22Rv1 (cell line): ENCODE results near the gene HOXA13.

ENCODE experiments used
- H3K27ac ChIP-seq: fragments of 450-650 bp; 2 replicates; pipeline ENCODE4 v1.5.1; 2017
- CTCF ChIP-seq: fragments of 450-650 bp; IDR thresholded peaks from 2 replicates; pipeline ENCODE4 v1.5.1; 2017; ENCODE audit warnings: mild to moderate bottlenecking
- ZFX ChIP-seq: fragments of 450-650 bp; IDR thresholded peaks from 2 replicates; pipeline ENCODE4 v1.6.1; 2017; ENCODE audit warnings: antibody characterized with exemption, borderline replicate concordance

The HOXA13 gene

GRCh38 chr7:27214239-27214950 lies 14.5 kb upstream of the HOXA13 start:
- H3K27ac ChIP-seq: no peak overlapping the region
- TF ChIP-seq CTCF: no peak
- no peak for TF ChIP-seq ZFX

GRCh38 chr7:27213433-27214238 lies 13.7 kb upstream of the HOXA13 start:
- H3K27ac ChIP-seq: no peak overlapping the region

GRCh38 chr7:27212497-27213432 lies 12.9 kb upstream of the HOXA13 start:
- TF ChIP-seq ZFX: no peak
- no peak for TF ChIP-seq CTCF
- H3K27ac ChIP-seq: no peak overlapping the region

More at GRCh38 chr7:27213433-27214238, 13.7 kb upstream of the HOXA13 start:
- TF ChIP-seq ZFX: no peak
- TF ChIP-seq CTCF: no peak

- no peak for TF ChIP-seq ZFX
- TF ChIP-seq CTCF: no peak
- no peak overlapping the region for H3K27ac ChIP-seq
Measured at GRCh38 chr7:27211764-27212204, 11.9 kb upstream of the HOXA13 start.

GRCh38 chr7:27211084-27211446 lies 11.2 kb upstream of the HOXA13 start:
- H3K27ac ChIP-seq: no peak overlapping the region
- no peak for TF ChIP-seq ZFX
- TF ChIP-seq CTCF: no peak

GRCh38 chr7:27210441-27211083 lies 10.7 kb upstream of the HOXA13 start:
- TF ChIP-seq ZFX (no peak), CTCF (peak; percentile 95)
- no peak overlapping the region for H3K27ac ChIP-seq
